ENCODE data around the gene SLC17A2. TPM values are rescaled to one million over a fixed set of nuclear protein-coding genes. Genes with fewer than 3 reads are reported as not detected.

The SLC17A2 gene
- total RNA-seq, 1 donor from 2014 or later = not detected

DNA sequence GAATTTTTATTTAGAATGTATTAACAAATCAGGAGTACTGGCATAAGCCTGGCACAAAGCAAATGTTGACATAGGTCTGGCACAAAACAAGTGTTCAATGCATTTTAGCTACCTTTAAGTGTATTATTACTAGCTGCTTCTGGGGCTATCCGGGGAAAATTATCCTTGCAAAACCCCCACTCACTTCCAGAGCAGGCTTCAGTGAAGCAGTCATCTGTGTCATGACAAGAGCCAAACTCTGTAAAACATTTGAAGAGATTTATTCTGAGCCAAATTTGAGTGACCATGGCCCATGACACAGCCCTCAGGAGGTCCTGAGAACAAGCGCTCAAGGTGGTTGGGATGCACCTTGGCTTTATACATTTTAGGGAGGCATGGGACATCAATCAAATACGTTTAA lies 25.7 kb upstream of the SLC17A2 start:
- peaks cover 27% of the 10 kb centered on the region for H3K9me3 Mint-ChIP-seq
- no peak overlapping the region for H3K4me3 Mint-ChIP-seq
- H3K36me3 Mint-ChIP-seq = peaks cover 1% of the 10 kb centered on the region
- H3K27me3 Mint-ChIP-seq (ENCODE audit: low read depth) = no peaks in the 10 kb centered on the region
- TF ChIP-seq, protein P1, sequence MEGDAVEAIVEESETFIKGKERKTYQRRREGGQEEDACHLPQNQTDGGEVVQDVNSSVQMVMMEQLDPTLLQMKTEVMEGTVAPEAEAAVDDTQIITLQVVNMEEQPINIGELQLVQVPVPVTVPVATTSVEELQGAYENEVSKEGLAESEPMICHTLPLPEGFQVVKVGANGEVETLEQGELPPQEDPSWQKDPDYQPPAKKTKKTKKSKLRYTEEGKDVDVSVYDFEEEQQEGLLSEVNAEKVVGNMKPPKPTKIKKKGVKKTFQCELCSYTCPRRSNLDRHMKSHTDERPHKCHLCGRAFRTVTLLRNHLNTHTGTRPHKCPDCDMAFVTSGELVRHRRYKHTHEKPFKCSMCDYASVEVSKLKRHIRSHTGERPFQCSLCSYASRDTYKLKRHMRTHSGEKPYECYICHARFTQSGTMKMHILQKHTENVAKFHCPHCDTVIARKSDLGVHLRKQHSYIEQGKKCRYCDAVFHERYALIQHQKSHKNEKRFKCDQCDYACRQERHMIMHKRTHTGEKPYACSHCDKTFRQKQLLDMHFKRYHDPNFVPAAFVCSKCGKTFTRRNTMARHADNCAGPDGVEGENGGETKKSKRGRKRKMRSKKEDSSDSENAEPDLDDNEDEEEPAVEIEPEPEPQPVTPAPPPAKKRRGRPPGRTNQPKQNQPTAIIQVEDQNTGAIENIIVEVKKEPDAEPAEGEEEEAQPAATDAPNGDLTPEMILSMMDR (IDR thresholded peaks at IDR 0.05; ENCODE audit: unreplicated experiment) = no peak
- no peak for DNase-seq (ENCODE audit: low spot score in 2 of 2, unreplicated experiment in 2 of 2)
- H3K27ac Mint-ChIP-seq = no peak overlapping the region
- peaks cover 11% of the 10 kb centered on the region for H3K4me1 Mint-ChIP-seq

DNA sequence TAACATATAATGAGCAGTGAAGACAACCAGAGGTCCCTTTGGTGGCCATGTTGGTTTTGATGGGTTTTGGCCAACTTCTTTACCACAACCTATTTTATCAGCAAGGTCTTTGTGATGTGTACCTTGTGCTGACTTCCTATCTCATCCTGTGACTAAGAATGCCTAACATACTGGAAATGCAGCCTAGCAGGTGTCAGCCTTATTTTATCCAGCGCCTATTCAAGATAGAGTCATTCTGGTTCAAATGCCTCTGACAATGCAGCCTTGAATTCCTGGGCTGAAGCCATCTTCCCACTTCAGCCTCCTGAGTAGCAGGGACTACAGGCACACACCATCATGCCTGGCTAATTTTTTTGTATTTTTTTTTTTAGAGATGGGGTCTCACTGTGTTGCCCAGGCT lies 24.3 kb upstream of the SLC17A2 start:
- H3K27ac Mint-ChIP-seq = no peak overlapping the region
- H3K27me3 Mint-ChIP-seq (ENCODE audit: low read depth) = no peaks in the 10 kb centered on the region
- H3K9me3 Mint-ChIP-seq = peaks cover 21% of the 10 kb centered on the region
- TF ChIP-seq, protein P1 (IDR thresholded peaks at IDR 0.05; ENCODE audit: unreplicated experiment) = no peak
- no peaks in the 10 kb centered on the region for H3K36me3 Mint-ChIP-seq
- no peak for DNase-seq (ENCODE audit: low spot score in 2 of 2, unreplicated experiment in 2 of 2)
- H3K4me1 Mint-ChIP-seq = peaks cover 11% of the 10 kb centered on the region
- no peak overlapping the region for H3K4me3 Mint-ChIP-seq

DNA sequence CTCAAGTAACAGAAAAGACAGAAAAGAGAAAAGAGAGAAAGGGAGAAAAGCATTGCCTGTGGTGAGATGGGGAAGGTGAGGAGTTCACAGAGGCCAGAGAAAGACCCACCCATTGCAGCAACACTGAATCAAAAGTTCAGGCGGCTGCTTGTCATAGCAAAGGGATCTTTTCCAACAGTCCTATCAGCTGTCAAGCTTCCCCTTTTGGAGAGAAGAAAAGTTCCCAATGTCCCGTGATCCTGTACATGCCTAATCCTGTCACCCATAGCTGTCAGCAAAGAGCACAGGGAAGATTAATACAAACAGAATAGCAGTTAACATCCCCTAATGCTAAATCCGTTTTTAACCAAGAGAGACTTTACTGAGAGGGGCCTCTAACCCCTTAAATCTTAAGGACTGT lies 23.2 kb upstream of the SLC17A2 start:
- Mint-ChIP-seq H3K4me3 (no peak overlapping the region), H3K9me3 (peaks cover 16% of the 10 kb centered on the region), H3K27me3 (ENCODE audit: low read depth) (no peaks in the 10 kb centered on the region), H3K4me1 (peaks cover 11% of the 10 kb centered on the region), H3K36me3 (no peaks in the 10 kb centered on the region), H3K27ac (no peak overlapping the region)
- DNase-seq (ENCODE audit: low spot score in 2 of 2, unreplicated experiment in 2 of 2) = no peak
- TF ChIP-seq, protein P1 (IDR thresholded peaks at IDR 0.05; ENCODE audit: unreplicated experiment) = no peak

DNA sequence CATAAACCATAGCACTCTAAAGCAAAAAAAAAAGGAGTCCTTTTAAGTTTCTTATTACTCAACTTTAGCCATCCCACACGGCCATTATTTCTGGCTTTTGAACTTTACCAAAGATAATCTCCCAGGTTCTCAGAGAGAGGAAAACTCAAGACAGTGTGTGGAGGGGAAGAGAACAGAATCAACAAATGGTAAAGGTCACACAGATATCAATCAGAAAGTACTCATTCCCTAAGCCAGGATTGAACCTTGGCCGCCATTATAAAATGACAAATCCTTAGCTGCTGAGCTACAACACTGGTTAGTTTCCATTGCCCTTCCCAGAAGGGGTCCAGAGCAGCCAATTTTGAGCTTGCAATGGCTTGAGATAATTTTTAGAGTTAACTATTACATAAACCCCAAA lies 22.0 kb upstream of the SLC17A2 start:
- no peak overlapping the region for H3K4me3 Mint-ChIP-seq
- TF ChIP-seq, protein P1 (IDR thresholded peaks at IDR 0.05; ENCODE audit: unreplicated experiment) = no peak
- H3K27ac Mint-ChIP-seq = no peak overlapping the region
- peaks cover 11% of the 10 kb centered on the region for H3K4me1 Mint-ChIP-seq
- H3K27me3 Mint-ChIP-seq (ENCODE audit: low read depth) = no peaks in the 10 kb centered on the region
- no peak for DNase-seq (ENCODE audit: low spot score in 2 of 2, unreplicated experiment in 2 of 2)
- no peaks in the 10 kb centered on the region for H3K36me3 Mint-ChIP-seq
- H3K9me3 Mint-ChIP-seq = peaks cover 9% of the 10 kb centered on the region

DNA sequence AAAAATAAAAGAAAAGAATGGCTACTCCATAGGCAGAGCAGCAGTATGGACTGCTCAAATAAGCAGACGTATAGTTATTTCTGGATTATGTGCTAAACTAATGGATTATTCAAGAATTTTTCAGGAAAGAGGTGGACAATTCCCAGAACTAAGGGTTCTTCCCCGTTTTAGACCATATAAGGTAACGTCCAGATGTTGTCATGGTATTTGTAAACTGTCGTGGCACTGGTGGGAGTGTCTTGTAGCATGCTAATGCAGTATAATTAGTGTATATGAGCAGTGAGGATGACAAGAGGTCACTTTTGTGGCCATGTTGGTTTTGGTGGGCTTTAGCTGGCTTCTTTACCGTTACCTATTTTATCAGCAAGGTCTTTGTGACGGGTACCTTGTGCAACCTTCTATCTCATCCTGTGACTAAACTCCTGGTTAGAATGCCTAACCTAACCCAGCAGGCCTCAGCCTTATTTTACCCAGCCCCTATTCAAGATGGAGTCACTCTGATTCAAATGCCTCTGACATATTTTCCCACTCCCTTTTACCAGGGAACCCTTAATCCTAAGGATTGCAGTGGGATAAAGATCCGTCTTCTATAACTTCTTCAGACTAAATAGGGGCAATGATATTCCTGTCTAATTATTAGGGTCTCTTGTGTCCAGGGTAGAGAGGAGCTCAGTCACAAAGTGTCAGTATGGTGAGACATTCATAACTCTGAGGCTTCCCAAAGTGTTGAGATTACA lies 21.0 kb upstream of the SLC17A2 start:
- Mint-ChIP-seq H3K9me3 (peaks cover 9% of the 10 kb centered on the region), H3K36me3 (no peaks in the 10 kb centered on the region), H3K27me3 (ENCODE audit: low read depth) (no peaks in the 10 kb centered on the region), H3K4me1 (peaks cover 2% of the 10 kb centered on the region), H3K4me3 (no peak overlapping the region), H3K27ac (no peak overlapping the region)
- no peak for DNase-seq (ENCODE audit: low spot score in 2 of 2, unreplicated experiment in 2 of 2)
- TF ChIP-seq, protein P1 (IDR thresholded peaks at IDR 0.05; ENCODE audit: unreplicated experiment) = no peak
